Keratinocyte (primary cell): ENCODE data around the gene RBM26.

ENCODE experiments used
- CTCF ChIP-seq, 3 experiments: IDR thresholded peaks in 1 of 3; conservative IDR thresholded peaks in 1 of 3; optimal IDR thresholded peaks in 1 of 3; 2 replicates in 2 of 3; 3 replicates in 1 of 3; pipeline versions ENCODE3 to v1.5.1; 2011; ENCODE audit warnings: low read length in 3 of 3, mild to moderate bottlenecking in 3 of 3, moderate library complexity in 2 of 3, control low read depth in 1 of 3, inconsistent platforms in 1 of 3; ENCODE audit not compliant: insufficient read depth in 2 of 3; ENCODE audit errors: extremely low read depth in 1 of 3
- EZH2 ChIP-seq: IDR thresholded peaks from one replicate; pipeline ENCODE4 v1.6.1; 2012; ENCODE audit warnings: inconsistent platforms, mild to moderate bottlenecking, low read length, moderate library complexity

- TF ChIP-seq CTCF (optimal IDR thresholded peaks at IDR 0.05 in 1 of 3, IDR thresholded peaks at IDR 0.05 in 1 of 3, conservative IDR thresholded peaks at IDR 0.05 in 1 of 3; ENCODE audit: extremely low read depth in 1 of 3, insufficient read depth in 2 of 3, low read length in 3 of 3) (no peak), EZH2 (no peak)
Observed at GRCh38 chr13:79285159-79285558, 120.9 kb downstream of the RBM26 start.
